ENCODE data around the gene ZNF677.
"Not testable (repeated sequence)": the region's sequence is repeated elsewhere in the genome, so short reads cannot be mapped to it uniquely, and the experiment has no call there.

ZNF677 gene

GRCh38 chr19:53192771-53193534, 61.7 kb downstream of the ZNF677 start, which contains the start of gene ZNF665:
Gene ZNF665, minus strand, starts transcription at chr19:53193358. Its CDS starts 10,460 bp downstream, at chr19:53182898.
- peak; percentile 72 for DNase-seq

DNA sequence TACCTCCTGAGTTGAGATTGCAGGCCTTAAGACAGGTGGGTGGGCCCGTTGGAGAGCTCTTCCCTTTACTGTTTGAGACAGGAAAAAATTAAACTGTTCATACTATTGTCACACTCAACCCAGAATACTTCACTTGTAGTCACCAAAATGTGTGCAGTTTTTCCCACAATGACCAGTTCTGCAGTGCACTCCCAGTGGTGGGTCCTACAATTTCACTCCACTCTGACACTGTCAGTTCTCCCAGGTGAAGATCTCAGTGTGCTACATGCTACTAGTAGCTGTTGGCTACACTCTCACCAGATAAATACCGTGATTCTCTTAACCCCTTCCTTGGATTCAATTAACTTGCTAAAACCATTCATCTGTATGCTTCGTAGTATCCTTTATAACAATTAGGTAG, 64.4 kb downstream of the ZNF677 start:
- no peak for DNase-seq

GRCh38 chr19:53189691-53190198, 64.9 kb downstream of the ZNF677 start:
- DNase-seq: not testable (repeated sequence)
